ENCODE measurements around the gene RNF26.

RNF26 gene

GRCh38 chr11:119359365-119360214 lies 25.3 kb downstream of the RNF26 start:
- Histone ChIP-seq H3K4me3 (ENCODE audit: low read depth, low read length) (no peak overlapping the region), H3K36me3 (ENCODE audit: control insufficient read depth, insufficient read depth, low read length) (no peaks in the 10 kb centered on the region; the same call in 1 of the 2 replicates), H3K4me1 (ENCODE audit: control insufficient read depth, insufficient read depth, low read length) (peaks cover 28% of the 10 kb centered on the region), H3K27me3 (ENCODE audit: control insufficient read depth, insufficient read depth, low read length) (peaks cover 53% of the 10 kb centered on the region), H3K27ac (ENCODE audit: low read depth, low read length) (no peak overlapping the region), H3K9me3 (ENCODE audit: control insufficient read depth, insufficient read depth, low read depth, low read length) (no peaks in the 10 kb centered on the region), H3K9ac (ENCODE audit: low read length) (no peak overlapping the region)

GRCh38 chr11:119361056-119361787 lies 26.9 kb downstream of the RNF26 start:
- no peak overlapping the region for H3K9ac ChIP-seq (ENCODE audit: low read length)
- H3K4me1 ChIP-seq (ENCODE audit: control insufficient read depth, insufficient read depth, low read length), result peaks cover 28% of the 10 kb centered on the region
- no peaks in the 10 kb centered on the region for H3K9me3 ChIP-seq (ENCODE audit: control insufficient read depth, insufficient read depth, low read depth, low read length)
- H3K27ac ChIP-seq (ENCODE audit: low read depth, low read length), result no peak overlapping the region
- H3K27me3 ChIP-seq (ENCODE audit: control insufficient read depth, insufficient read depth, low read length), result peaks cover 52% of the 10 kb centered on the region
- peak overlapping the region; percentile 27 for H3K4me3 ChIP-seq (ENCODE audit: low read depth, low read length)
- no peaks in the 10 kb centered on the region; the same call in 1 of the 2 replicates for H3K36me3 ChIP-seq (ENCODE audit: control insufficient read depth, insufficient read depth, low read length)

- no peaks in the 10 kb centered on the region; the same call in 1 of the 2 replicates for H3K36me3 ChIP-seq (ENCODE audit: control insufficient read depth, insufficient read depth, low read length)
- no peak overlapping the region for H3K9ac ChIP-seq (ENCODE audit: low read length)
- no peak overlapping the region for H3K27ac ChIP-seq (ENCODE audit: low read depth, low read length)
- H3K27me3 ChIP-seq (ENCODE audit: control insufficient read depth, insufficient read depth, low read length), result peaks cover 61% of the 10 kb centered on the region
- H3K4me1 ChIP-seq (ENCODE audit: control insufficient read depth, insufficient read depth, low read length), result peaks cover 28% of the 10 kb centered on the region
- no peak overlapping the region; the same call in 1 of the 2 replicates for H3K4me3 ChIP-seq (ENCODE audit: low read depth, low read length)
- H3K9me3 ChIP-seq (ENCODE audit: control insufficient read depth, insufficient read depth, low read depth, low read length), result no peaks in the 10 kb centered on the region
These were observed 27.8 kb downstream of the RNF26 start for GRCh38 chr11:119361941-119362725.

GRCh38 chr11:119362741-119363080 lies 28.4 kb downstream of the RNF26 start:
- H3K27me3 ChIP-seq (ENCODE audit: control insufficient read depth, insufficient read depth, low read length), result peaks cover 60% of the 10 kb centered on the region
- H3K9me3 ChIP-seq (ENCODE audit: control insufficient read depth, insufficient read depth, low read depth, low read length), result no peaks in the 10 kb centered on the region
- H3K27ac ChIP-seq (ENCODE audit: low read depth, low read length), result no peak overlapping the region
- H3K36me3 ChIP-seq (ENCODE audit: control insufficient read depth, insufficient read depth, low read length), result no peaks in the 10 kb centered on the region; the same call in 1 of the 2 replicates
- peaks cover 30% of the 10 kb centered on the region for H3K4me1 ChIP-seq (ENCODE audit: control insufficient read depth, insufficient read depth, low read length)
- no peak overlapping the region for H3K9ac ChIP-seq (ENCODE audit: low read length)
- H3K4me3 ChIP-seq (ENCODE audit: low read depth, low read length), result no peak overlapping the region

GRCh38 chr11:119363081-119363850 lies 28.9 kb downstream of the RNF26 start:
- Histone ChIP-seq H3K27me3 (ENCODE audit: control insufficient read depth, insufficient read depth, low read length) (peaks cover 60% of the 10 kb centered on the region), H3K9ac (ENCODE audit: low read length) (no peak overlapping the region), H3K4me1 (ENCODE audit: control insufficient read depth, insufficient read depth, low read length) (peaks cover 35% of the 10 kb centered on the region), H3K27ac (ENCODE audit: low read depth, low read length) (no peak overlapping the region), H3K4me3 (ENCODE audit: low read depth, low read length) (peak overlapping the region; percentile 48), H3K36me3 (ENCODE audit: control insufficient read depth, insufficient read depth, low read length) (no peaks in the 10 kb centered on the region; the same call in 1 of the 2 replicates), H3K9me3 (ENCODE audit: control insufficient read depth, insufficient read depth, low read depth, low read length) (no peaks in the 10 kb centered on the region)

- H3K27me3 ChIP-seq (ENCODE audit: control insufficient read depth, insufficient read depth, low read length), result peaks cover 60% of the 10 kb centered on the region
- no peak overlapping the region for H3K27ac ChIP-seq (ENCODE audit: low read depth, low read length)
- H3K4me1 ChIP-seq (ENCODE audit: control insufficient read depth, insufficient read depth, low read length), result peaks cover 40% of the 10 kb centered on the region
- no peak overlapping the region for H3K9ac ChIP-seq (ENCODE audit: low read length)
- no peaks in the 10 kb centered on the region for H3K9me3 ChIP-seq (ENCODE audit: control insufficient read depth, insufficient read depth, low read depth, low read length)
- peak overlapping the region; percentile 48 for H3K4me3 ChIP-seq (ENCODE audit: low read depth, low read length)
- no peaks in the 10 kb centered on the region for H3K36me3 ChIP-seq (ENCODE audit: control insufficient read depth, insufficient read depth, low read length)
These were observed 29.7 kb downstream of the RNF26 start for GRCh38 chr11:119363851-119364590.

GRCh38 chr11:119365071-119365591 lies 30.8 kb downstream of the RNF26 start:
- H3K27ac ChIP-seq (ENCODE audit: low read depth, low read length), result no peak overlapping the region
- no peak overlapping the region for H3K4me3 ChIP-seq (ENCODE audit: low read depth, low read length)
- peaks cover 60% of the 10 kb centered on the region for H3K27me3 ChIP-seq (ENCODE audit: control insufficient read depth, insufficient read depth, low read length)
- no peaks in the 10 kb centered on the region for H3K36me3 ChIP-seq (ENCODE audit: control insufficient read depth, insufficient read depth, low read length)
- H3K4me1 ChIP-seq (ENCODE audit: control insufficient read depth, insufficient read depth, low read length), result peaks cover 40% of the 10 kb centered on the region
- H3K9me3 ChIP-seq (ENCODE audit: control insufficient read depth, insufficient read depth, low read depth, low read length), result no peaks in the 10 kb centered on the region
- no peak overlapping the region for H3K9ac ChIP-seq (ENCODE audit: low read length)

- no peaks in the 10 kb centered on the region for H3K9me3 ChIP-seq (ENCODE audit: control insufficient read depth, insufficient read depth, low read depth, low read length)
- peaks cover 56% of the 10 kb centered on the region for H3K27me3 ChIP-seq (ENCODE audit: control insufficient read depth, insufficient read depth, low read length)
- no peak overlapping the region for H3K27ac ChIP-seq (ENCODE audit: low read depth, low read length)
- no peak overlapping the region for H3K4me3 ChIP-seq (ENCODE audit: low read depth, low read length)
- no peaks in the 10 kb centered on the region for H3K36me3 ChIP-seq (ENCODE audit: control insufficient read depth, insufficient read depth, low read length)
- no peak overlapping the region for H3K9ac ChIP-seq (ENCODE audit: low read length)
- H3K4me1 ChIP-seq (ENCODE audit: control insufficient read depth, insufficient read depth, low read length), result peaks cover 37% of the 10 kb centered on the region
These were observed 32.6 kb downstream of the RNF26 start for GRCh38 chr11:119366690-119367620.

GRCh38 chr11:119367661-119368120 lies 33.4 kb downstream of the RNF26 start:
- Histone ChIP-seq H3K36me3 (ENCODE audit: control insufficient read depth, insufficient read depth, low read length) (no peaks in the 10 kb centered on the region), H3K27me3 (ENCODE audit: control insufficient read depth, insufficient read depth, low read length) (peaks cover 48% of the 10 kb centered on the region), H3K9me3 (ENCODE audit: control insufficient read depth, insufficient read depth, low read depth, low read length) (no peaks in the 10 kb centered on the region), H3K9ac (ENCODE audit: low read length) (no peak overlapping the region), H3K4me3 (ENCODE audit: low read depth, low read length) (no peak overlapping the region), H3K4me1 (ENCODE audit: control insufficient read depth, insufficient read depth, low read length) (peaks cover 30% of the 10 kb centered on the region), H3K27ac (ENCODE audit: low read depth, low read length) (no peak overlapping the region)
